HG03439 (cell line): ENCODE measurements around the gene CD93.

Experiments
- ATAC-seq: cut with Tn5 transposase; IDR thresholded peaks from one replicate; pipeline ENCODE4 v1.9.1; 2021; ENCODE audit warnings: mild to moderate bottlenecking, moderate library complexity; ENCODE audit not compliant: unreplicated experiment

The CD93 gene

DNA sequence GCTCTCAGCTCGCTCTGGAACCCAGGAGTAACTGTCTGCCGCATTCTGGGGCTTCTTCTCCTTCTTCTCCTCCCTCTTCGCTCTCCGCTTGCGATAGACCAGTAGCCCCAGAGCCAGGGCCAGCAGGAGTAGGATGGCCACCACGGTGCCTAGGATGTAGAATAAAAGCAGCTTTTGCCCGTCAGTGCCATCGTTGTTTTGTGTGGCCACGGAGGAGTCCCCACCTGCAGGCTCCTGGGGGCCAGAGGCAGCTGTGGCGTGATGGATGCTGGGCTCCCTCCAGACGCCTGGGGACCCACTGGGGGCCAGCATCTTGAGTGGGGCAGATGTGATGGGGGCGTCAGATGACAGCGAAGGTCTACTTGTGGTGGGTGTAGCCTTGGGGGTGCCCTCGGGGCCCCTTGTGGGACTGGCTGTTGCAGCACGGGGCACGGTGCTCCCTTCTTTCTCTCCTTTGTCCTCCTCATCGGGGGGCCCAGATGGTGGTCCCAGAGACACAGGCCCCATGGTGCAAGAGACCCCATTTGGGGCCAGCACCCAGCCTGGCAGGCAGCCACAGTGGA, 1.8 kb downstream of the CD93 start:
- ATAC-seq = no peak

DNA sequence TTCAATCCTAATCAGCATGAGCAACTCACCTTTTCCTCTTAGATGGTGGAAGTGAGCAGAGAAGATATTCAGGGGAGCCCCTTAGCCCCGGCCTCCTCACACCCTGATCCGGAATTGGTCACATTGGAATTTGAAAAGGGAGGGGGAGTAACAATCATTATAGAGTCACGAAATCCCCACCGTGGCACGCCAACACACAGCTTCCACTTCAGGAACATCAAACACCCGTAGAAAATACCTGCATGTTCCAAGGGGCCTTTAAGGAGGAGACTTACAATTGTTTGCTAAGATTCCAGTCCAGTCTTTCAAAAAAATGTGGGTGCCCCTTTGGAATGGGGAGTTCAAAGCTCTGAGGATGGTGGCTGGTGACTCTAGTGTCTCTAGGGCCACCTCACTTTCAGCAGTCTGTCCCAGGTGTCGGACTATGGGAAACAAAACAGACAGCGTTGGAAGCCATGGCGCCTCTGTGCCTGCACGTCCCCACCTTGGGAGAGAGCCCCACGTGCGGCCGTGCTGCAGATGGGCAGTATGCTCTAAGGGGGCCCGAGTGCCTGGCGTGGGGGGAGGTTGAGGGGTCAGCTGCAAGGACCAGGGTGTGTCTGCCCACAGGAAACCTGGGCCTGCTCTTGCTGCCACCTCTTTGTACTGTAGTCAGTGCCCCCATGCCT, 2.4 kb downstream of the CD93 start:
- no peak for ATAC-seq

DNA sequence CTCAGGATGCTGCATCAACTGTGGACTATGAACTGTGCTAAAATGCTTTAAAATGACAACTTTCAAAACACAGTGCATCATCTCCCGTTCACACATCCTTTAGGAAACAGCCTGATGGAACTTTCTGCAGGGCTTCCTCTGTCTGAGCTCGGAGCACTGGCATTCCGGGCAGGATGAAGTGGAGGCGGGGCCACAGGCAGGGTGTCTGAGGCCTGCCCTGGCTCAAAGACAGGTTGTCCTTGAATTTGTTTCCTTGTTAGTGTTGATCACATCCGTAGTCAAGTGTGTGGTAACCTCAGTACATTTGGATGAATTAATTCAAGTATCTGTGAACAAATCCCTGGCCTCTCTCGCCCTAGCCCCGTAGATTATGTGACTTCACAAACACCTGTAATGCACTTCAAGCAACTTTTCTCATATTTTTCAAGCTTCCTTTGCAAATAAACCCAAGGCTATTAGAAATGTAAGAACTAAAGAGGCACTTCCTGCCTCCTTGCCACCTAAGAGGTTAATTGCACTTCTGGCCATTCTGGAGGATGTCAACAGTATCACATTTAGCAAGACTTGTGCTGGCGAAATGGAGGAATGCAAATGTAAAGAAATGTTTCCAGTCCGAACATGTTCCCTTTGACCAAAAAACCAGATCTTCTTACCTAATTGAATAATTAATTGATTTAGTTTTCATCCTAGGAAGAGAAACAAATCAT, 3.1 kb downstream of the CD93 start:
- no peak for ATAC-seq

DNA sequence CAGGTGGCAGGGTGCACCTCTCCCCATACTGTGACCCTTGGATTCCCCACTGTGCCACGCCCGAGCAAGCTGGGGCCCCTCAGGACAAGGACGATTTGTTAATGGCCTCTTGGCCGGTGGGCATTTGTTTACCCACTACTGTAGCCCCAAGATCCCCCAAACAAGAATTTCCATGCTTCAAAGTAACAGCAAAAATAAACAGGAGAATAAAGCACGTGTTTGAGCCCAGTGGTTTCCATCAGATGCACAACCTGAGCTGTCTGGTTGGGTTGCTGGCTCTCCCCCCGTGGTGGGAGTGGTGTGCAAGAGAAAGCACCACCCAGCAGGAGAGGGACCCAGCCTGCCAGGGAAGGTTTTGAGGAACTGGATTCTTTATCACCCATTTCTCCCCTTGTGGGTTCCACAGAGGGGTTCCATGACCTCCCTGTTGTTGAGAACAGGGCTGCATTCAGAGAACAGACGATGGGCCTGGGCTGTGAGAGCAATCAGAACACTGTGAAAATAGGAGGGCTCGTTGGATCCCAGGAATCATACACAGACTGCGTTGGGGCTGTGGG, 4.8 kb downstream of the CD93 start:
- ATAC-seq = no peak

DNA sequence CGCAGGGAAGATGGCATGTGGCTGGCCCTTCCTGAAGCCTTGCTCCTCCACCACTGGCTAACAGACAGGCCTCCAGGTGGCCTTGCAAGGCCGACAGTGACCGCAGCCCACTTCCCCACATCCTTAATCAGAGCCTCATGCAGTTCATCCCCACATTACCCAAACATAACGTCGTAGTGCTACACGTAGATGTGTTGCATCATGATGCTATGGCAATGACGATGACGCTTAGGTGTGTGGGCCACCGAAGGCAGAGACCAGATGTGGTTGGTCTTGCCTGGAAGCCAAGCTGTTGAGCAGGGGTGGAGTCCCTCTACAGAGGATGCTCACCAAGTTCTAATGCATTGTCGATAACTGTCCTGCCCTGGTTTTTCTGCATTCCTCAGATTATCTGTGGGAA, 5.6 kb downstream of the CD93 start:
- ATAC-seq = no peak

GRCh38 chr20:23079926-23080325, 6.2 kb downstream of the CD93 start:
- no peak for ATAC-seq

DNA sequence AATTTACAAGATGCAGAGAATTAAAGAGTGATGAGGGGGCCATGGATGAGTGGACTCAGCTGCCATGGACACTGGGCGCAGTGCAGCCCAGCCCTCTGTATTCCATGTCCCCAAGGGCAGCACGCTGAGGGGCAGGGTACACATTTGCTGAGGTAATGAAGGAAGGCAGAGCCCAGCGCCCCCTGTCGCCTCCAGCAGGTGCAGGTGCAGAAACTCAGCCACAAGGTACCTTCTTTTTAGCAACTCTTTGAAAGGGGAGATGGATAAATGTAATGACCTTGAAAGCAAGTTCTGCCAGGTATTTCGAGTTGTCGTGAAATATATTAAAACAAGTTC, 7.1 kb downstream of the CD93 start:
- ATAC-seq = no peak

DNA sequence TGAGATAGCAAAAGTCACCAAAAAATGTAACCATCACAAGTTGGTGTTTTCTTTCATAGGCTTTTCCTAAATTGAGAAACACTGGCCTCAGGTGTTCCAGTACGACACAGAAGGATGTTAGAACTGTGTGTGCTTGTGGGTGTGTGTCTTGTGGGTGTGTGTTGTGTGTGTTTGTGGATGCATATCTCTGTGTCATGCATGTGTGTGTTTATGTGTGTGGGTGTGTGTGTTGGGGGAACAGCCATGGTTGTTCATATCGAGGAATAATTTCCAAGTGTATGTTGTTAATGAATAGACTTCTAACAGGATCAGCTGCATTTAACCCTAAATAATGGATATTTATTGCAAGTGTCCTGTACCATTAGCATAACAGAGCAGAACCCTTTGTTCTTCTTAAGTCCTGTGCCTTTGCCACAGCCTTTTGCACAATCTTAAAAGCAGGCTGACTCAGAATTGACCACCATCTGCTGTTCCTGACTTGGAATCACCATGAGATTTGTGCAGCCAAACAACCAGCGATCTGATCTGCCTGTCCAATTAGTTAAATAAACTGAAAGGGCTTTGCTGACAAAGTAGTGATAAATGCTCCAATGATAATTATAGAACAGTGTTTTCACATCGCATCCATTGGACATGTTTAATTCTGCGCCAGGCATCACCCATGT, 7.6 kb downstream of the CD93 start:
- no peak for ATAC-seq

- no peak for ATAC-seq
Measured at GRCh38 chr20:23077277-23077676, 8.8 kb downstream of the CD93 start.

DNA sequence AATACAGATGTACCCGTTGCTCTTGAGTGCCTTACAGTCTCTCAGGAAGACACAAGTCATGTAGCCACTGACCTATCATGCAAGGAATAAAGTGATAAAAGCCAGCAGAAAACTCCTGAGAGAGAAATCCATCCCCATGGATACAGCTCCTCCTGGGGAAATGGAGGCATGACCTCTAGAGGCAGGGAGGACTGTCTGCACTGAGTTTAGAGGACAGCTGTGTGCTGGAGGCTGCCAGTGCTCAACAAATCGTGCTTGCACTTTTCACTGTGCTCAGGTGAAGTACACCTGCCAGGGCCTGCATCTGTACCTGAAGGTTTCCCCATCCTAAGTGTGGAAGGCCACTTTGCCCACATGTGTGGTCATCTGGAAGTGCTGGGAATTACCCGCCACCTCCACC, 12.1 kb downstream of the CD93 start:
- ATAC-seq = no peak

GRCh38 chr20:23072892-23073586, 13.1 kb downstream of the CD93 start:
- ATAC-seq = no peak

DNA sequence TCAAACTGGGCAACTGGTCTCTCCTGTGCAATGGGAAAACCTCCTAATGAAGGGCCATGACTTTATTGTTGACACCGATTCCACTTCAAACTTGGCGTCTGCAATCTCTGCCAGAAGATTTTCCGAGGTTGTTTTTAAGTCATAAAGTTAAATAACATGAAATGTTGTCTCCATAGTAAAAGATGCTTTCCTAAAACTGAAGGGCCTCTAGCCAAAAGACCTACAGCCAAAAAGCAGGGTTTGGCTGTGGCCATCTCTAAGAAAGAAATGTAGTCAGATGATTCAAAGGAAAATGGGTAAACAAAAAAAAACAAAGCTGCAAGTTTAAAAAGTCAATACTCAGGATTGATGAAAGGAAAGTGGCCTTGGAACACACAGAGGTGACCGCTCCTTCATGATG, 14.1 kb downstream of the CD93 start:
- ATAC-seq = no peak

DNA sequence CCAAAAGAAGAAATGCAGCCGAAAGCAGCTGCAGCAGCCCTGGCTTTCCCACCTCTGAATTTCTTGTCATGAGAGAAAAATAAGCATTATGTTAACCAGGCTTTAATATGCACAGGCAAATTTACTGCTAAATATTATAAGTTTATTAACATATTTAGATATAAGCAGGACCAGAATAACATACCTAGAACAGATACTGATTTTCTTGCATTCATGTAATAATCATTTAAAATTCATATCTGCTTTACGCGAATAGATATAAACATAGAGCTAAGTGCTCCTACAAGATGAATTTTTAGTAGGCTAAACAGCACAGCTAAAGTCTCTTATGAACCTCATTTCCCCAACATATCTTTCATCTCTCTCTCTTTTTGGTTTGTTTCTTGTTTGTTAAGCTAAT, 14.7 kb downstream of the CD93 start:
- no peak for ATAC-seq

DNA sequence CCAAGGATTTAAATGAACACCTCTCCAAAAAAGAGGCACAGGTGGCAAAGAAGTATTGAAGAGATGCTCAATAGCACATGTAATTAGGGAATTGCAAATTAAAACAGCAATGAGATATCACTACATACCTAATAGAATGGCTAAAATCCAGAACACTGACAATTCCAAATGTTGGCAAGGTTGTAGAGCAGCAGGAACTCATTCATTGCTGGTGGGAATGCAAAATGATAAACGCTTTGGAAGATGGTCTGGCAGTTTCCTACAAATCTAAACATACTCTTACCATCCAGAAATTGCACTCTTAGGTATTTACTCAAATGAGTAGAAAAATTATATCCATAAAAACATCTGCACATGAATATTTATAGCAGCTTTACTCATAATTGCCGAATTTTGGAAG, 17.0 kb downstream of the CD93 start:
- ATAC-seq = no peak

- ATAC-seq = no peak
Measured at GRCh38 chr20:23068283-23068682, 17.8 kb downstream of the CD93 start.

DNA sequence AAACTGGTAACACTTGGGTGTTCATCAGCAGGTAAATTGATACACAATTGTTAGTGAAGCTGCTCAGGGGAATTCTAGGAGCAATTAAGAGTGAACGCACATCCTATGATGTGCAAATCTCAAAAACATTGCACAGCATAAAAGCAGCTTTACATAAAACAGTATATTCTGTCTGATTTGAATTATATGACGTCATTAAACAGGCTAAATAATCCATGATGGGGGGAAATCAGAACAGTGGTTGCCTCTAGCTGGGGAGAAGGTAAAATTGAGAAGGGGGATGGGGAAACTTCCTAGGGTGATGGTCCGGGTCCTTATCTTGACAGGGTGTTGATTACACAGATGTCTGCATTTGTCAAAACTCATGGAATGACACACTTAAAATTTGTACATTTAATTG, 19.4 kb downstream of the CD93 start:
- no peak for ATAC-seq

GRCh38 chr20:23065266-23066201, 20.6 kb downstream of the CD93 start:
- ATAC-seq = no peak

DNA sequence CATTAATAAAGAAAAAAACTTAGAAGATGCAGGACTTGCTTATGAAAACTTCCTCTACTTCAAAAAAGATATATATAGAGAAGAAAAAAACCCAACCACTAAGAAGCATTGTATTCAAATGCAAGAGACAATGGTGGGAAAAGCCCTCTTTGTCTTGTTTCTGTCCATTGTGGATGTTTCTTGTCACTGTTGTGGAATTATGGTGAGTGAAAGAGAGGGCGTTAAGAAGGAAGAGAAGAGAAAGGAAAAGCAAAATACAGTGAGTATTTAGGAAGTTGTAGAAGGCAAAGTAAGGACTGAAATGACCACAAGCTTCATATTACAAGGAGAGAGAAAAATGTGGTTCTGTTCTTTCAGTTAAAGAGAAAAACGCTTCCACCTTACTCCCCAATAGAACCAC, 22.5 kb downstream of the CD93 start:
- no peak for ATAC-seq

DNA sequence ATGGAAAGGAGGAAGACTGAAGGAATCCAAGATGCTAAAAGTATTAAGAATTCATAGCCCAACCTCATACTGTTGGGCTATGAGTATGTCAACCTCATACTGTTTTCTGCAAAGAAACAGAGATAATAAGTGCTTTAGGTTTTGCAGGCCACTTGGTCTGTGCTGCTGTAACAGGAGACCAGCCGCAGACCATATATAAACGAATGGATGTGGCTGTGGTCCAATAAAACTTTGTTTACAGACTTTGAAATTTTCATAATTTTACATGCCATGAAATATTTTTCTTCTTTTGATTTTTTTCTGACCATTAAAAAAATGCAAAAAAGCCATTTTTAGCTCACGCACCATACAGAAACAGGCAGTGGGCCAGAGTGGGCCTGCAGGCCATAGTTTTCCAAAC, 23.0 kb downstream of the CD93 start:
- ATAC-seq = no peak

GRCh38 chr20:23062632-23063031, 23.5 kb downstream of the CD93 start:
- ATAC-seq = no peak
